ENCODE measurements around the gene TRIOBP.
"Not testable (repeated sequence)": the region's sequence is repeated elsewhere in the genome, so short reads cannot be mapped to it uniquely, and the experiment has no call there.

Gene TRIOBP

GRCh38 chr22:37692627-37693285 lies 4.1 kb upstream of the TRIOBP start:
- in situ Hi-C loops (cut with MboI; ENCODE audit: low sequenced_read_pairs, unreplicated experiment) = no loop called here
- no peak for TF ChIP-seq CTCF (IDR thresholded peaks at IDR 0.05; ENCODE audit: borderline replicate concordance, control extremely low read depth, extremely low read depth, insufficient read depth, missing control alignments)
- no peak for DNase-seq (ENCODE audit: low spot score)

- in situ Hi-C loops (cut with MboI; ENCODE audit: low sequenced_read_pairs, unreplicated experiment); DNase-seq (ENCODE audit: low spot score): not testable (repeated sequence)
Observed at GRCh38 chr22:37694131-37694530, 2.7 kb upstream of the TRIOBP start.

- DNase-seq (ENCODE audit: low spot score) = not testable (repeated sequence)
Observed at GRCh38 chr22:37696260-37696656, 590 bp upstream of the TRIOBP start.

GRCh38 chr22:37697538-37697835 lies 639 bp downstream of the TRIOBP start:
- TF ChIP-seq CTCF (IDR thresholded peaks at IDR 0.05; ENCODE audit: borderline replicate concordance, control extremely low read depth, extremely low read depth, insufficient read depth, missing control alignments) = no peak
- DNase-seq (ENCODE audit: low spot score) = no peak
- in situ Hi-C loops (cut with MboI; ENCODE audit: low sequenced_read_pairs, unreplicated experiment) = no loop called here

More at GRCh38 chr22:37696260-37696656, 590 bp upstream of the TRIOBP start:
- in situ Hi-C loops (cut with MboI; ENCODE audit: low sequenced_read_pairs, unreplicated experiment) = not testable (repeated sequence)

- no peak for TF ChIP-seq CTCF (IDR thresholded peaks at IDR 0.05; ENCODE audit: borderline replicate concordance, control extremely low read depth, extremely low read depth, insufficient read depth, missing control alignments)
- DNase-seq (ENCODE audit: low spot score) = no peak
- in situ Hi-C loops (cut with MboI; ENCODE audit: low sequenced_read_pairs, unreplicated experiment) = no loop called here
Observed at GRCh38 chr22:37701141-37701786, 4.4 kb downstream of the TRIOBP start.

GRCh38 chr22:37703906-37704305 lies 7.1 kb downstream of the TRIOBP start:
- DNase-seq (ENCODE audit: low spot score) = no peak
- in situ Hi-C loops (cut with MboI; ENCODE audit: low sequenced_read_pairs, unreplicated experiment) = no loop called here
- no peak for TF ChIP-seq CTCF (IDR thresholded peaks at IDR 0.05; ENCODE audit: borderline replicate concordance, control extremely low read depth, extremely low read depth, insufficient read depth, missing control alignments)

GRCh38 chr22:37704645-37705044 lies 7.8 kb downstream of the TRIOBP start:
- in situ Hi-C loops (cut with MboI; ENCODE audit: low sequenced_read_pairs, unreplicated experiment) = no loop called here
- DNase-seq (ENCODE audit: low spot score) = no peak
- TF ChIP-seq CTCF (IDR thresholded peaks at IDR 0.05; ENCODE audit: borderline replicate concordance, control extremely low read depth, extremely low read depth, insufficient read depth, missing control alignments) = no peak

GRCh38 chr22:37705205-37705604 lies 8.4 kb downstream of the TRIOBP start:
- in situ Hi-C loops (cut with MboI; ENCODE audit: low sequenced_read_pairs, unreplicated experiment) = no loop called here
- no peak for DNase-seq (ENCODE audit: low spot score)
- no peak for TF ChIP-seq CTCF (IDR thresholded peaks at IDR 0.05; ENCODE audit: borderline replicate concordance, control extremely low read depth, extremely low read depth, insufficient read depth, missing control alignments)
